ENCODE results near the gene CNTFR. TPM values are rescaled to one million over a fixed set of nuclear protein-coding genes. Genes with fewer than 3 reads are reported as not detected.

The CNTFR gene
- total RNA-seq, 1 experiment from 2014 or later = 2.7 TPM

DNA sequence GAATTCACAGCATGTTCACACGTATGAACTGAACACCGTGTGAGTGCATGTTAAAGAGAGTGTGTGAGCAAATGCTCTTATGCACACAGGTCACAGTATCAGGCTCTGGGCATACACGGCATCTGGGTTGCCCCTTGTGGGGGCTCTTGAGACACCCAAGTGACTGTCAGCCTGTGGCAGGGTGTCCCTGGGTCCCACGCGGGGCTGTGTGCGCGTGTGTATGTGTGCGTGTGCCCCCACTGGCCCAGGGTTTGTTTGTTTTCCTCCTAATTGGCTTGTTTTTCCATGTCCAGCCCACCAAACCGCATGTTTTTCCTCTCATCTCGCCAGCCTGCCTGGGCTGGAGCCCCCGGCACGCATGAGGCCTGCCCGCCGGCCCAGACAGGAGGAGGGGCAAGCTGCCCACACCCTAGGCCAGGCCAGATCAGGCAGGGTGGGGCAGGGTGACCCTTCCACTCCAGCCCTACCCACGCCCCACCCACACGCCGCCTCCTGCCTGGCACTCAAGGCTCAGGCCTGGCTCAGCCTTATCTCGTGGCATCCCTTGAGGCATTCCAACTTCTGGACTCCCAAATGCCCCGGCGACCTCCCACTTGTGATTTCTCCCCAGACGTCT, 28.8 kb downstream of the CNTFR start:
- Histone ChIP-seq H3K27ac (ENCODE audit: low read length) (no peak overlapping the region), H3K27me3 (ENCODE audit: control insufficient read depth, insufficient read depth, low read length) (no peaks in the 10 kb centered on the region), H3K4me3 (ENCODE audit: low read depth in 2 of 2, low read length in 2 of 2) (no peak overlapping the region), H3K4me1 (ENCODE audit: control insufficient read depth, insufficient read depth, low read length) (peaks cover 5% of the 10 kb centered on the region; the same call in 1 of the 2 replicates), H3K36me3 (ENCODE audit: control insufficient read depth, insufficient read depth, low read length) (no peaks in the 10 kb centered on the region), H3K9me3 (ENCODE audit: control insufficient read depth, insufficient read depth, low read depth, low read length) (no peaks in the 10 kb centered on the region)
- in situ Hi-C loops (cut with HindIII; ENCODE audit: low pct_unique_long_range_greater_than_20kb, low sequenced_read_pairs) (no loop called here), intact Hi-C loops (cut with micrococcal nuclease; ENCODE audit: unreplicated experiment) (no loop called here)
- BruUV-seq (replicated peaks) = no TSS peak
- ATAC-seq = 0 out of 2 replicates have a peak, but pooled peaks have one; percentile 5
- no peak for DNase-seq (ENCODE audit: low read depth, low spot score)
- CTCF ChIA-PET = no interaction called here
- POLR2A ChIA-PET = no interaction called here
- TF ChIP-seq, protein P1, sequence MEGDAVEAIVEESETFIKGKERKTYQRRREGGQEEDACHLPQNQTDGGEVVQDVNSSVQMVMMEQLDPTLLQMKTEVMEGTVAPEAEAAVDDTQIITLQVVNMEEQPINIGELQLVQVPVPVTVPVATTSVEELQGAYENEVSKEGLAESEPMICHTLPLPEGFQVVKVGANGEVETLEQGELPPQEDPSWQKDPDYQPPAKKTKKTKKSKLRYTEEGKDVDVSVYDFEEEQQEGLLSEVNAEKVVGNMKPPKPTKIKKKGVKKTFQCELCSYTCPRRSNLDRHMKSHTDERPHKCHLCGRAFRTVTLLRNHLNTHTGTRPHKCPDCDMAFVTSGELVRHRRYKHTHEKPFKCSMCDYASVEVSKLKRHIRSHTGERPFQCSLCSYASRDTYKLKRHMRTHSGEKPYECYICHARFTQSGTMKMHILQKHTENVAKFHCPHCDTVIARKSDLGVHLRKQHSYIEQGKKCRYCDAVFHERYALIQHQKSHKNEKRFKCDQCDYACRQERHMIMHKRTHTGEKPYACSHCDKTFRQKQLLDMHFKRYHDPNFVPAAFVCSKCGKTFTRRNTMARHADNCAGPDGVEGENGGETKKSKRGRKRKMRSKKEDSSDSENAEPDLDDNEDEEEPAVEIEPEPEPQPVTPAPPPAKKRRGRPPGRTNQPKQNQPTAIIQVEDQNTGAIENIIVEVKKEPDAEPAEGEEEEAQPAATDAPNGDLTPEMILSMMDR (IDR thresholded peaks at IDR 0.05) = no peak
- TF ChIP-seq SIN3A (IDR thresholded peaks at IDR 0.05; ENCODE audit: borderline replicate concordance, insufficient read depth, low read depth, low read length) (no peak), REST (IDR thresholded peaks at IDR 0.05; ENCODE audit: insufficient read depth in 1 of 2, low read depth in 2 of 2, low read length in 1 of 2) (no peak)

GRCh38 chr9:34559624-34560455, 29.7 kb downstream of the CNTFR start:
- TF ChIP-seq POLR2AphosphoS5 (IDR thresholded peaks at IDR 0.05; ENCODE audit: low read depth, low read length) = no peak
- TF ChIP-seq, protein P1 (IDR thresholded peaks at IDR 0.05) = no peak
- ChIA-PET POLR2A (no interaction called here), CTCF (no interaction called here)
- Histone ChIP-seq H3K4me1 (ENCODE audit: control insufficient read depth, insufficient read depth, low read length) (peaks cover 5% of the 10 kb centered on the region; the same call in 1 of the 2 replicates), H3K27ac (ENCODE audit: low read length) (no peak overlapping the region), H3K36me3 (ENCODE audit: control insufficient read depth, insufficient read depth, low read length) (no peaks in the 10 kb centered on the region), H3K4me3 (ENCODE audit: low read depth in 2 of 2, low read length in 2 of 2) (no peak overlapping the region), H3K9me3 (ENCODE audit: control insufficient read depth, insufficient read depth, low read depth, low read length) (no peaks in the 10 kb centered on the region), H3K27me3 (ENCODE audit: control insufficient read depth, insufficient read depth, low read length) (no peaks in the 10 kb centered on the region)
- DNase-seq (ENCODE audit: low read depth, low spot score) = no peak
- BruUV-seq (replicated peaks) = no TSS peak
- intact Hi-C loops (cut with micrococcal nuclease; ENCODE audit: unreplicated experiment) = no loop called here
- peak; percentile 48; the same call in 1 of the 2 replicates for ATAC-seq
- in situ Hi-C loops (cut with HindIII; ENCODE audit: low pct_unique_long_range_greater_than_20kb, low sequenced_read_pairs) = no loop called here
